HCT116 (cell line): ENCODE measurements around the gene EDDM3A.

Source experiments
- EGR1 ChIP-seq: IDR thresholded peaks from 2 replicates; pipeline ENCODE4 v1.6.1; 2012; ENCODE audit warnings: low read depth
- EZH2phosphoT487 ChIP-seq: fragments of 200-600 bp; IDR thresholded peaks from 2 replicates; pipeline ENCODE4 v1.6.1; 2018; ENCODE audit warnings: antibody characterized with exemption, borderline replicate concordance
- JUND ChIP-seq: IDR thresholded peaks from 2 replicates; pipeline ENCODE4 v1.6.1; 2012
- POLR2A ChIP-seq: IDR thresholded peaks from 2 replicates; pipeline ENCODE4 v1.7.0; 2011; ENCODE audit warnings: borderline replicate concordance; ENCODE audit not compliant: insufficient read depth, insufficient read length; ENCODE audit errors: extremely low read depth
- POLR2AphosphoS5 ChIP-seq: IDR thresholded peaks from 2 replicates; pipeline ENCODE4 v1.6.1; 2011; ENCODE audit warnings: mild to moderate bottlenecking, low read depth, low read length, moderate library complexity
- RAD21 ChIP-seq: IDR thresholded peaks from 2 replicates; pipeline ENCODE4 v1.6.1; 2012; ENCODE audit warnings: low read depth, mild to moderate bottlenecking
- ZFX ChIP-seq: fragments of 450-650 bp; IDR thresholded peaks from 2 replicates; pipeline ENCODE4 v1.6.1; 2017
- ZNF274 ChIP-seq: fragments of 200-500 bp; sonication (Bioruptor generic); IDR thresholded peaks from 2 replicates; pipeline ENCODE4 v1.6.1; 2014; ENCODE audit warnings: mild to moderate bottlenecking, low read depth, low read length, inconsistent platforms
- TF ChIP-seq, protein P1 (sequence below), 3 experiments: fragments of 200-600 bp in 1 of 3; sonication (generic) in 1 of 3; IDR thresholded peaks in 2 of 3; conservative IDR thresholded peaks in 1 of 3; 2 replicates each; pipeline ENCODE4 v1.5.1; 2012 to 2017; ENCODE audit warnings: low read depth in 2 of 3, low read length in 2 of 3, antibody characterized with exemption in 1 of 3, borderline replicate concordance in 1 of 3, control low read depth in 1 of 3, mild to moderate bottlenecking in 1 of 3, mixed read lengths in 1 of 3, mixed run types in 1 of 3, moderate library complexity in 1 of 3; ENCODE audit not compliant: insufficient read depth in 1 of 3
- TF ChIP-seq, protein P2 (sequence below): IDR thresholded peaks from 2 replicates; pipeline ENCODE4 v1.6.1; 2012
- TF ChIP-seq, protein P3 (sequence below): IDR thresholded peaks from 2 replicates; pipeline ENCODE4 v1.6.1; 2012; ENCODE audit warnings: low read depth

DNA sequence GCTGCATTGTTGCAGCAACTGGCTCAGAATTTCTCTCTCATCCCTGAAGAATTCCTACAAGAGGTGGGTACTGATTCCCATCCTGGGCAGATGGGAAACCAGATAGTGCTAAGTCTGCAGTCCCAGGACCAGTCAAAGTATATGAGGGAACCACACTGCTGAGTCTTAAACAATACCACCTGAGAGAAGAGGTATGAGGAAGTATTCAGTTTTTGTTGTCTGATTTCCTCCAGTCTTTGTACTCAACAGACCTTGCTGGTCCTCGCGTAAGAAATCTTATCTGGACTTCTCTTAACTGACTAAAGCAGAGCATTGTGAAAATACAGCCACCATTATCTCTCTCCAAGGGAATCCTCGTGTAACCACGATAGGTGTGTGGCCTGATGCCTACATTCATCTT is 3.6 kb upstream of the EDDM3A start:
- no peak for TF ChIP-seq RAD21
- TF ChIP-seq POLR2A, result no peak
- TF ChIP-seq, protein P1, sequence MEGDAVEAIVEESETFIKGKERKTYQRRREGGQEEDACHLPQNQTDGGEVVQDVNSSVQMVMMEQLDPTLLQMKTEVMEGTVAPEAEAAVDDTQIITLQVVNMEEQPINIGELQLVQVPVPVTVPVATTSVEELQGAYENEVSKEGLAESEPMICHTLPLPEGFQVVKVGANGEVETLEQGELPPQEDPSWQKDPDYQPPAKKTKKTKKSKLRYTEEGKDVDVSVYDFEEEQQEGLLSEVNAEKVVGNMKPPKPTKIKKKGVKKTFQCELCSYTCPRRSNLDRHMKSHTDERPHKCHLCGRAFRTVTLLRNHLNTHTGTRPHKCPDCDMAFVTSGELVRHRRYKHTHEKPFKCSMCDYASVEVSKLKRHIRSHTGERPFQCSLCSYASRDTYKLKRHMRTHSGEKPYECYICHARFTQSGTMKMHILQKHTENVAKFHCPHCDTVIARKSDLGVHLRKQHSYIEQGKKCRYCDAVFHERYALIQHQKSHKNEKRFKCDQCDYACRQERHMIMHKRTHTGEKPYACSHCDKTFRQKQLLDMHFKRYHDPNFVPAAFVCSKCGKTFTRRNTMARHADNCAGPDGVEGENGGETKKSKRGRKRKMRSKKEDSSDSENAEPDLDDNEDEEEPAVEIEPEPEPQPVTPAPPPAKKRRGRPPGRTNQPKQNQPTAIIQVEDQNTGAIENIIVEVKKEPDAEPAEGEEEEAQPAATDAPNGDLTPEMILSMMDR (IDR thresholded peaks at IDR 0.05 in 2 of 3, conservative IDR thresholded peaks at IDR 0.05 in 1 of 3; ENCODE audit: borderline replicate concordance in 1 of 3, insufficient read depth in 1 of 3, low read depth in 2 of 3, low read length in 2 of 3), result no peak
- TF ChIP-seq EGR1, result no peak
- no peak for TF ChIP-seq POLR2AphosphoS5
- TF ChIP-seq ZNF274, result no peak
- TF ChIP-seq, protein P2, sequence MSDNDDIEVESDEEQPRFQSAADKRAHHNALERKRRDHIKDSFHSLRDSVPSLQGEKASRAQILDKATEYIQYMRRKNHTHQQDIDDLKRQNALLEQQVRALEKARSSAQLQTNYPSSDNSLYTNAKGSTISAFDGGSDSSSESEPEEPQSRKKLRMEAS, result no peak
- TF ChIP-seq, protein P3, sequence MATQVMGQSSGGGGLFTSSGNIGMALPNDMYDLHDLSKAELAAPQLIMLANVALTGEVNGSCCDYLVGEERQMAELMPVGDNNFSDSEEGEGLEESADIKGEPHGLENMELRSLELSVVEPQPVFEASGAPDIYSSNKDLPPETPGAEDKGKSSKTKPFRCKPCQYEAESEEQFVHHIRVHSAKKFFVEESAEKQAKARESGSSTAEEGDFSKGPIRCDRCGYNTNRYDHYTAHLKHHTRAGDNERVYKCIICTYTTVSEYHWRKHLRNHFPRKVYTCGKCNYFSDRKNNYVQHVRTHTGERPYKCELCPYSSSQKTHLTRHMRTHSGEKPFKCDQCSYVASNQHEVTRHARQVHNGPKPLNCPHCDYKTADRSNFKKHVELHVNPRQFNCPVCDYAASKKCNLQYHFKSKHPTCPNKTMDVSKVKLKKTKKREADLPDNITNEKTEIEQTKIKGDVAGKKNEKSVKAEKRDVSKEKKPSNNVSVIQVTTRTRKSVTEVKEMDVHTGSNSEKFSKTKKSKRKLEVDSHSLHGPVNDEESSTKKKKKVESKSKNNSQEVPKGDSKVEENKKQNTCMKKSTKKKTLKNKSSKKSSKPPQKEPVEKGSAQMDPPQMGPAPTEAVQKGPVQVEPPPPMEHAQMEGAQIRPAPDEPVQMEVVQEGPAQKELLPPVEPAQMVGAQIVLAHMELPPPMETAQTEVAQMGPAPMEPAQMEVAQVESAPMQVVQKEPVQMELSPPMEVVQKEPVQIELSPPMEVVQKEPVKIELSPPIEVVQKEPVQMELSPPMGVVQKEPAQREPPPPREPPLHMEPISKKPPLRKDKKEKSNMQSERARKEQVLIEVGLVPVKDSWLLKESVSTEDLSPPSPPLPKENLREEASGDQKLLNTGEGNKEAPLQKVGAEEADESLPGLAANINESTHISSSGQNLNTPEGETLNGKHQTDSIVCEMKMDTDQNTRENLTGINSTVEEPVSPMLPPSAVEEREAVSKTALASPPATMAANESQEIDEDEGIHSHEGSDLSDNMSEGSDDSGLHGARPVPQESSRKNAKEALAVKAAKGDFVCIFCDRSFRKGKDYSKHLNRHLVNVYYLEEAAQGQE, result no peak
- TF ChIP-seq JUND, result no peak
- TF ChIP-seq ZFX, result no peak
- no peak for TF ChIP-seq EZH2phosphoT487
